T47D (cell line): ENCODE data around the gene CCDC47.

Experiments used
- DNase-seq, 2 experiments: peaks; one replicate each; pipeline versions ENCODE4 v3.0.0 to v3.0.0-alpha.2; 2011 to 2012; ENCODE audit warnings: low read depth in 1 of 2, low spot score in 1 of 2
- JUND ChIP-seq: IDR thresholded peaks from 2 replicates; pipeline ENCODE4 v1.6.1; 2012; ENCODE audit warnings: low read depth
- in situ Hi-C: cut with HindIII; loops from 2 replicates; pipeline ENCODE4 v1.10.0; 2016; ENCODE audit warnings: low sequenced_read_pairs, low pct_unique_long_range_greater_than_20kb

The CCDC47 gene

DNA sequence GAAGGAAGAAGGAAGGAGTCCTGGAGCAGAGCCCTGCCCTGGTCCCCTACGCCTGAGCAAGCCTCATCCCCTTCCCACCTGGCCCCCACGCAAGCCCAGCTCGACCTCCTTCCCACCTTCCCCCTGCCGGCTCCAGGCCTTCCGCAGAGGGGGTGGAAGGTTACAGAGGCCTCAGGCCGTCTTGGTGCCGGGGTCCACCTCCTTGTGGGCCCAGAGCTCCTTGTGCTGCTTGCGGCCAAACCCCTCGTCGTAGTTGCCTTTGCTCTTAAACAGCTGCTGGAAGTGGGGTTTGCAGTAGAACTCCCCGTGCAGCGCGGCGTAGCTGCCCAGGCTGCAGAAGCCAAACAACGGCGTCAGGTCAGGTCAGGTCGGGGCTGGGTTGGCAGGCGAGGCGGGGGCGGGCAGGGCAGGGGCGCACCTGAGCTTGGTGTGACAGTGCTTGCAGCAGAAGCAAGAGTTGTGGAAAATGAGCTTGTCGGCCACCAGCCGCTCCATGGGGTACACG lies 75.0 kb downstream of the CCDC47 start:
- TF ChIP-seq JUND: no peak
- in situ Hi-C loops: no loop called here

DNA sequence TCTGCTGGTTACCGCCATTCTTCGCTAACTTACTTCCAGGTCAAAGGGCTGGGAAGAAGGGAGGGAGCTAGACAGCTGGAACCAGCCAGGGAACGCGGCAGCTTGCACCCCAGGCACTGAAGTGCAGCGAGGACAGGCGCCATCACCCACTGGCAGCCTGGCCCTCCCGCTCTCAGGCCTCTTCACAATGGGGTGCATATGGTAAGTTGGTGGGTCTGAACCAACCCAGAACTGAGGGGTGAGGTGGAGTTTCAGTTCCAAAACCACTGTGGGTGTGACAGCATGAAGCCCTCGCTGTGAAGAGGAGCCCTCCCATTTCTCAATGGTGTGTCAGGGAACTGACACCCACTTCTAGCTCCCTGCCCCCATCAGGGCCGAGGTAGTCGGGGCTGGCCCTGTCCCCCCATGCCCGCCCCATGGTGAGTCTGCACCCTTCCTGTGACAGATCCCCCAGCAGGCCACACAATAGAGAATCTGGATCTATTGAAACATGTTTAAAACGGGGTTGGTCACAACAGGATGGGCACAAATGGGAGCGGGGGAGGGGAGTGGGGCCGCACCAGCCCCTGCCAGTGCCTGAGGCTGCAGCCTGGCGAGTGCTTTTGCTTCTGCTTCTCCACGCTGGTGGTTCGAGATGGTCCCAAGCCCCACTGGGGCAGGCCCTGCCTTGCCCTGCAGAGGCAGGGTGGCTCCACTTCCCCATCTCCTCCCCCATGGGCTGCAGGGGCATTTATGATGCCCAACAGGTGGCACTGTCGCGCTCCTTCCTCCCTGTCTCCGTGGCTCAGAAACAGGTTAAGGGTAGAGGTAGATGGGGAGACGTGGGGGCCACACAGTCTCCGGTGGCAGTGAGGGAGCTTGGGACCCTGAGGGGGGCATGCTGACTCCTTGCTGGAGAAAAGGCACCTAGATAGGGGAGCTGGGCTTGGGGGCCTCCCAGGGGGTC lies 75.8 kb downstream of the CCDC47 start:
- TF ChIP-seq JUND: no peak
- in situ Hi-C loops: no loop called here
- DNase-seq: peak; percentile 76 to 90

More for the DNA sequence above, 75.0 kb downstream of the CCDC47 start:
- DNase-seq: no peak

DNA sequence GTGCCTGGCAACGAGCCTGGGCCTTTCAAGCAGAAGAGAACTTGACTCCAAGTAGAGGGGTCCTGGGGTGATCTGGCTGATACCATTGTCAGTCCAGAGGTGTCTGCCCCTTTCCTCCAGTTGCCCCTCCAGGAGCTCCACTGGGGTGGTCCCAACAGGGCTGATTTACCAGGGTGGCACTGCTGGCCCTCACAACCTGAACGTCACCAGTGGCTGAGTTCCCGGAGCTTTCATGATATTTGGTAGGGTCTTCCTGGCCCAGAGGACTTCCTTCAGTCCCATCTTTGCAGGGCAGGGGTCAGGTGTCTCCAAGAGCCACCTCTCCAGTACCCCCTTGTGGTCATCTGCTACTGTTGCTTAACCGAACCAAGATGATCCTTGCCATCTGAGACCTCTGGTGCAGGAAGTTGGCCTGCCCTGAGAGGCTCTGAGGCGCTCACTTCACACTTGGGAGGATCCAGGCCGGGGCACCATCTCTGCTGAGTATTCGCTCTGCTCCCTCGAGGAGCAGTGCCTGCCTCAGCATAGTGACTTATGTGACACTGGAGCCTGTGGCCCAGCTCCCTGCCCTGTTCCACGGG lies 76.9 kb downstream of the CCDC47 start:
- DNase-seq: peak in 1 of 2 experiments; percentile 50
- in situ Hi-C loops: no loop called here
- TF ChIP-seq JUND: no peak

DNA sequence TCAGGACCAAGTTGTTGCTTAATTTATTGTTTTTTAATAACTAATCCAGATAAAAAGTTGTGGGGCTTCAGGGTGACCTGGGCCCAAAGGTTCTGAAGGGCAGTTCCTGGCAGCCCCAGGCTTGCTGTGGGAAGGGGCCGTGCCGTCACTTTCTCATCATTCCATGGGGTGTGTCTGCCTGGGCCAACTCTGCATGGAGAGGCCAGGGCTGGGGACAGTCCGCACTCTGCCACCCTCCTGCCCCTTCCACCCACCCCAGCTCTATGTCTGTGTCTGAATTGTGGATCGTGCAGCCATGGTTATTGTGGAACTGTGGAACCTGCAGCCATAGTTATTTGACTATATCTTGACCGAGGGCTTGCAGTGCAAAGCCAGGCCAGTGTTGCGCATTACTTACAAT lies 77.5 kb downstream of the CCDC47 start:
- no peak for TF ChIP-seq JUND
- no peak for DNase-seq
- in situ Hi-C loops: no loop called here
